HepG2 (cell line): Measurements from ENCODE around the gene MMP24OS. TPM values are rescaled to one million over a fixed set of nuclear protein-coding genes. Genes with fewer than 3 reads are reported as not detected.

ENCODE experiments used
- BCLAF1 ChIP-seq: fragments of 450-650 bp; IDR thresholded peaks from 2 replicates; pipeline ENCODE4 v1.6.1; 2017; ENCODE audit warnings: mild to moderate bottlenecking
- BRD4 ChIP-seq: sonication (generic); formaldehyde crosslinking; IDR thresholded peaks from 2 replicates; pipeline ENCODE4 v1.4.0; 2020; ENCODE audit warnings: missing genetic modification reagents
- HBP1 ChIP-seq: IDR thresholded peaks from 2 replicates; pipeline ENCODE4 v1.6.1; 2016; ENCODE audit warnings: low read depth, control low read depth
- IRF2 ChIP-seq: IDR thresholded peaks from 2 replicates; pipeline ENCODE4 v1.6.1; 2018; ENCODE audit warnings: missing genetic modification reagents, missing compliant biosample characterization
- MAFF ChIP-seq: IDR thresholded peaks from 2 replicates; pipeline ENCODE4 v1.6.1; 2011; ENCODE audit warnings: low read depth, low read length, improper control_type of control experiment
- MTF1 ChIP-seq: sonication (generic); formaldehyde crosslinking; IDR thresholded peaks from 2 replicates; pipeline ENCODE4 v1.5.0; 2020; ENCODE audit warnings: missing genetic modification reagents
- NFRKB ChIP-seq: fragments of 450-650 bp; IDR thresholded peaks from 2 replicates; pipeline ENCODE4 v1.6.1; 2017
- NR1H2 ChIP-seq: sonication (generic); formaldehyde crosslinking; IDR thresholded peaks from 2 replicates; pipeline ENCODE4 v1.8.1; 2022; ENCODE audit warnings: low read depth, missing genetic modification reagents, borderline replicate concordance
- NR2F2 ChIP-seq: IDR thresholded peaks from 2 replicates; pipeline ENCODE4 v1.6.1; 2012; ENCODE audit warnings: low read depth, inconsistent platforms, borderline replicate concordance
- NR2F6 ChIP-seq, 2 experiments: IDR thresholded peaks; 2 replicates each; pipeline ENCODE4 v1.6.1; 2016; ENCODE audit warnings: antibody characterized with exemption in 1 of 2, mild to moderate bottlenecking in 1 of 2
- PHB2 ChIP-seq: fragments of 450-650 bp; IDR thresholded peaks from 2 replicates; pipeline ENCODE4 v1.6.1; 2018; ENCODE audit not compliant: partially characterized antibody
- PITX1 ChIP-seq: sonication (generic); formaldehyde crosslinking; IDR thresholded peaks from 2 replicates; pipeline ENCODE4 v1.5.1; 2020; ENCODE audit warnings: mild to moderate bottlenecking, missing genetic modification reagents
- THAP8 ChIP-seq: sonication (generic); formaldehyde crosslinking; IDR thresholded peaks from 2 replicates; pipeline ENCODE4 v1.5.1; 2020; ENCODE audit warnings: missing genetic modification reagents, mild to moderate bottlenecking, borderline replicate concordance
- ZNF160 ChIP-seq: sonication (generic); formaldehyde crosslinking; IDR thresholded peaks from 2 replicates; pipeline ENCODE4 v1.8.0; 2022; ENCODE audit warnings: mild to moderate bottlenecking, inconsistent platforms, missing genetic modification reagents
- ZNF296 ChIP-seq: sonication (generic); formaldehyde crosslinking; conservative IDR thresholded peaks from 2 replicates; pipeline ENCODE4 v1.5.0; 2020; ENCODE audit warnings: mild to moderate bottlenecking, missing genetic modification reagents
- ZNF572 ChIP-seq: sonication (generic); formaldehyde crosslinking; IDR thresholded peaks from 2 replicates; pipeline ENCODE4 v1.5.1; 2020; ENCODE audit warnings: mild to moderate bottlenecking, missing genetic modification reagents
- ZNF784 ChIP-seq: sonication (generic); formaldehyde crosslinking; IDR thresholded peaks from 2 replicates; pipeline ENCODE4 v1.5.1; 2020; ENCODE audit warnings: missing genetic modification reagents, mild to moderate bottlenecking, borderline replicate concordance
- ZNF788 ChIP-seq: sonication (generic); formaldehyde crosslinking; IDR thresholded peaks from 2 replicates; pipeline ENCODE4 v1.5.0; 2020; ENCODE audit warnings: mild to moderate bottlenecking, missing genetic modification reagents, borderline replicate concordance
- ZNF841 ChIP-seq: sonication (generic); formaldehyde crosslinking; IDR thresholded peaks from 2 replicates; pipeline ENCODE4 v1.8.1; 2023; ENCODE audit warnings: missing genetic modification reagents, borderline replicate concordance
- ZXDC ChIP-seq: sonication (generic); formaldehyde crosslinking; IDR thresholded peaks from 2 replicates; pipeline ENCODE4 v1.5.0; 2020; ENCODE audit warnings: mild to moderate bottlenecking, missing genetic modification reagents
- polyA plus RNA-seq, 8 experiments: library from polyadenylated mRNA; depleted of rRNA in 3 of 8; stranded (reverse) in 7 of 8; unstranded in 1 of 8; fragments of >200 nt; fragmentation: Illumina TruSeq in 4 of 8; extraction: Trizol in 4 of 8; gene quantifications; 2 replicates each; pipeline versions ENCODE4 v1.2.1 to v1.2.3, GENCODE V29; 2011 to 2016; ENCODE audit warnings: low read depth in 4 of 8, missing spikeins in 1 of 8, mixed read lengths in 1 of 8; ENCODE audit not compliant: insufficient read depth in 1 of 8
- total RNA-seq, 5 experiments: library from RNA; depleted of rRNA; stranded (reverse); fragments of >200 nt; fragmentation: Illumina TruSeq; extraction: Trizol; gene quantifications; 2 replicates each; pipeline ENCODE4 v1.2.3, GENCODE V29; 2016; ENCODE audit warnings: low read depth in 1 of 5

Gene MMP24OS
- total and polyA plus RNA-seq, 2 of the 13 experiments (the other 11 are each of a cell fraction or from before 2014, with no cell fraction given), result 6.0 to 8.5 TPM

- TF ChIP-seq HBP1 (CRISPR knock-in tag) (no peak), ZNF788 (CRISPR knock-in tag) (peak; percentile 86; the same call in 1 of the 2 replicates), IRF2 (peak; percentile 89), NR1H2 (CRISPR knock-in tag) (no peak), NR2F2 (no peak), PHB2 (no peak), ZNF784 (CRISPR knock-in tag) (no peak), THAP8 (CRISPR knock-in tag) (no peak), NR2F6 (IDR thresholded peaks at IDR 0.05) (no peak), NR2F6 (CRISPR knock-in tag; IDR thresholded peaks at IDR 0.05) (peak; percentile 66; the same call in 1 of the 2 replicates), BRD4 (CRISPR knock-in tag) (no peak; the same call in 1 of the 2 replicates), MAFF (no peak), PITX1 (CRISPR knock-in tag) (peak; percentile 66; the same call in 1 of the 2 replicates), ZNF572 (no peak; the same call in 1 of the 2 replicates), NFRKB (no peak), MTF1 (CRISPR knock-in tag) (no peak), ZXDC (CRISPR knock-in tag) (no peak), ZNF296 (CRISPR knock-in tag) (peak; percentile 85; the same call in 1 of the 2 replicates), ZNF160 (0 out of 2 replicates have a peak, but pooled peaks have one; percentile 34), BCLAF1 (no peak), ZNF841 (CRISPR knock-in tag) (no peak)
Measured at GRCh38 chr20:35303735-35304491, 26.0 kb upstream of the MMP24OS start (continued).
